ENCODE measurements around the gene CDT1. TPM values are rescaled to one million over a fixed set of nuclear protein-coding genes. Genes with fewer than 3 reads are reported as not detected.

Gene CDT1
- total and polyA plus RNA-seq, 2 donors (not counting 1 experiment from before 2014, with no cell fraction given) = 1.3 to 3.6 TPM

GRCh38 chr16:88818575-88818874 lies 14.9 kb downstream of the CDT1 start:
- no peak overlapping the region for H3K4me2 ChIP-seq (ENCODE audit: extremely low read depth, insufficient read depth, low read length)
- H3K27me3 ChIP-seq (ENCODE audit: control insufficient read depth, insufficient read depth, low read length) = no peaks in the 10 kb centered on the region
- H3K4me1 ChIP-seq (ENCODE audit: control insufficient read depth, extremely low read depth, insufficient read depth, low read length) = peaks cover 8% of the 10 kb centered on the region
- no peak overlapping the region for H3K9ac ChIP-seq (ENCODE audit: insufficient read depth, low read length)
- peak overlapping the region; percentile 23 for H2AFZ ChIP-seq (ENCODE audit: low read length)
- H3K36me3 ChIP-seq (ENCODE audit: control insufficient read depth, insufficient read depth, low read length) = peaks cover 8% of the 10 kb centered on the region
- H3K9me3 ChIP-seq (ENCODE audit: control insufficient read depth, insufficient read depth, low read depth, low read length) = no peaks in the 10 kb centered on the region
- TF ChIP-seq EZH2 (IDR thresholded peaks at IDR 0.05; ENCODE audit: low read length, missing control alignments) (no peak), CTCF (conservative IDR thresholded peaks at IDR 0.05 in 1 of 2, IDR thresholded peaks at IDR 0.05 in 1 of 2; ENCODE audit: low read depth in 1 of 2, low read length in 2 of 2) (no peak)
- no peaks in the 10 kb centered on the region for H3K79me2 ChIP-seq (ENCODE audit: control insufficient read depth, insufficient read depth, low read length)
- no peak overlapping the region for H3K4me3 ChIP-seq (replicated peaks in 1 of 4; ENCODE audit: control extremely low read depth in 1 of 4, insufficient read depth in 1 of 4, low read depth in 3 of 4, low read length in 4 of 4)
- H4K20me1 ChIP-seq (ENCODE audit: control insufficient read depth, extremely low read depth, insufficient read depth, low read length) = no peaks in the 10 kb centered on the region
- DNase-seq (ENCODE audit: low read depth in 2 of 2) = no peak
- H3K27ac ChIP-seq (ENCODE audit: insufficient read depth, low read length) = peak overlapping the region; percentile 64

GRCh38 chr16:88819126-88819525 lies 15.5 kb downstream of the CDT1 start:
- TF ChIP-seq CTCF (conservative IDR thresholded peaks at IDR 0.05 in 1 of 2, IDR thresholded peaks at IDR 0.05 in 1 of 2; ENCODE audit: low read depth in 1 of 2, low read length in 2 of 2) = no peak
- no peak for TF ChIP-seq EZH2 (IDR thresholded peaks at IDR 0.05; ENCODE audit: low read length, missing control alignments)
- Histone ChIP-seq H3K4me2 (ENCODE audit: extremely low read depth, insufficient read depth, low read length) (no peak overlapping the region), H3K79me2 (ENCODE audit: control insufficient read depth, insufficient read depth, low read length) (no peaks in the 10 kb centered on the region), H3K36me3 (ENCODE audit: control insufficient read depth, insufficient read depth, low read length) (peaks cover 8% of the 10 kb centered on the region), H3K4me3 (replicated peaks in 1 of 4; ENCODE audit: control extremely low read depth in 1 of 4, insufficient read depth in 1 of 4, low read depth in 3 of 4, low read length in 4 of 4) (no peak overlapping the region), H4K20me1 (ENCODE audit: control insufficient read depth, extremely low read depth, insufficient read depth, low read length) (no peaks in the 10 kb centered on the region), H2AFZ (ENCODE audit: low read length) (no peak overlapping the region), H3K9ac (ENCODE audit: insufficient read depth, low read length) (no peak overlapping the region), H3K27me3 (ENCODE audit: control insufficient read depth, insufficient read depth, low read length) (no peaks in the 10 kb centered on the region), H3K4me1 (ENCODE audit: control insufficient read depth, extremely low read depth, insufficient read depth, low read length) (peaks cover 8% of the 10 kb centered on the region), H3K27ac (ENCODE audit: insufficient read depth, low read length) (no peak overlapping the region), H3K9me3 (ENCODE audit: control insufficient read depth, insufficient read depth, low read depth, low read length) (no peaks in the 10 kb centered on the region)
- DNase-seq (ENCODE audit: low read depth in 2 of 2) = no peak

- no peak overlapping the region for H3K4me2 ChIP-seq (ENCODE audit: extremely low read depth, insufficient read depth, low read length)
- no peaks in the 10 kb centered on the region for H3K27me3 ChIP-seq (ENCODE audit: control insufficient read depth, insufficient read depth, low read length)
- no peaks in the 10 kb centered on the region for H3K9me3 ChIP-seq (ENCODE audit: control insufficient read depth, insufficient read depth, low read depth, low read length)
- no peak overlapping the region for H3K27ac ChIP-seq (ENCODE audit: insufficient read depth, low read length)
- H3K9ac ChIP-seq (ENCODE audit: insufficient read depth, low read length) = no peak overlapping the region
- no peaks in the 10 kb centered on the region for H3K79me2 ChIP-seq (ENCODE audit: control insufficient read depth, insufficient read depth, low read length)
- no peak for DNase-seq (ENCODE audit: low read depth in 2 of 2)
- peaks cover 8% of the 10 kb centered on the region for H3K36me3 ChIP-seq (ENCODE audit: control insufficient read depth, insufficient read depth, low read length)
- H4K20me1 ChIP-seq (ENCODE audit: control insufficient read depth, extremely low read depth, insufficient read depth, low read length) = no peaks in the 10 kb centered on the region
- no peak overlapping the region for H3K4me3 ChIP-seq (replicated peaks in 1 of 4; ENCODE audit: control extremely low read depth in 1 of 4, insufficient read depth in 1 of 4, low read depth in 3 of 4, low read length in 4 of 4)
- H2AFZ ChIP-seq (ENCODE audit: low read length) = no peak overlapping the region
- TF ChIP-seq EZH2 (IDR thresholded peaks at IDR 0.05; ENCODE audit: low read length, missing control alignments) (no peak), CTCF (conservative IDR thresholded peaks at IDR 0.05 in 1 of 2, IDR thresholded peaks at IDR 0.05 in 1 of 2; ENCODE audit: low read depth in 1 of 2, low read length in 2 of 2) (no peak)
- peaks cover 8% of the 10 kb centered on the region for H3K4me1 ChIP-seq (ENCODE audit: control insufficient read depth, extremely low read depth, insufficient read depth, low read length)
Observed at GRCh38 chr16:88820385-88821025, 16.9 kb downstream of the CDT1 start.
